Stimulated activated CD4-positive, alpha-beta T cell treated with anti-CD3 and anti-CD28 coated beads, Interleukin-4, amount 100 ng/mL, for 24 hours (primary cell): Measurements from ENCODE around the gene BORCS5.
A peak's percentile ranks its signal among the peaks of the same experiment; 100 is the strongest.
"Not testable (repeated sequence)": the region's sequence is repeated elsewhere in the genome, so short reads cannot be mapped to it uniquely, and the experiment has no call there.

Experiments
- DNase-seq: peaks from one replicate; pipeline ENCODE4 v3.0.0-alpha.2; 2020

Gene BORCS5

GRCh38 chr12:12466157-12466556 is 109.3 kb downstream of the BORCS5 start:
- peak; percentile 53 for DNase-seq

DNA sequence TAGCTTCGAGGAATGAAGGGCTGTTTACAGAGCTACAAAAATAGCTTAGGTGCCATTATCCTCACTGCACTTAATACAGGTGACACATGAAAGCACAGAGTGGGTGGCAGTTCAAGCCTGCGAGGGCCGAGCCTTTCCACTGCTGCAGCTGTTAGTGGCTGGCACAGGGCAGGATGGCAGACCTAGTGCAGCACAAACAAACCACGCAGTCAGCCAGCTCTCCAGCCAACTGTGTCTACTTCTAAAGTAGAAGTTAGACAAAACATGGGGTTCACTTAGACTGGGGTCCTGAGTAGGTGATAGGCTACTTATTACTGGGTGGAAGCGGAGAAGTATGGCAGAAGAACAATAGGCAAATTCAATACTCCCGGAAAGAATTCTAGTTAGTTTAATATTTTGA is 110.4 kb downstream of the BORCS5 start:
- peak; percentile 44 for DNase-seq

- peak; percentile 57 for DNase-seq
Measured at GRCh38 chr12:12467688-12468261, 110.9 kb downstream of the BORCS5 start.

- no peak for DNase-seq
Measured at GRCh38 chr12:12468575-12468974, 111.7 kb downstream of the BORCS5 start.

GRCh38 chr12:12469386-12469785 is 112.5 kb downstream of the BORCS5 start:
- no peak for DNase-seq

- DNase-seq = no peak
Measured at GRCh38 chr12:12470751-12471306, 114.0 kb downstream of the BORCS5 start.

GRCh38 chr12:12471982-12472961 is 115.4 kb downstream of the BORCS5 start:
- DNase-seq = not testable (repeated sequence)

- no peak for DNase-seq
Measured at GRCh38 chr12:12473223-12473622, 116.3 kb downstream of the BORCS5 start.

- DNase-seq = peak; percentile 44
Measured at GRCh38 chr12:12474471-12474928, 117.6 kb downstream of the BORCS5 start.

DNA sequence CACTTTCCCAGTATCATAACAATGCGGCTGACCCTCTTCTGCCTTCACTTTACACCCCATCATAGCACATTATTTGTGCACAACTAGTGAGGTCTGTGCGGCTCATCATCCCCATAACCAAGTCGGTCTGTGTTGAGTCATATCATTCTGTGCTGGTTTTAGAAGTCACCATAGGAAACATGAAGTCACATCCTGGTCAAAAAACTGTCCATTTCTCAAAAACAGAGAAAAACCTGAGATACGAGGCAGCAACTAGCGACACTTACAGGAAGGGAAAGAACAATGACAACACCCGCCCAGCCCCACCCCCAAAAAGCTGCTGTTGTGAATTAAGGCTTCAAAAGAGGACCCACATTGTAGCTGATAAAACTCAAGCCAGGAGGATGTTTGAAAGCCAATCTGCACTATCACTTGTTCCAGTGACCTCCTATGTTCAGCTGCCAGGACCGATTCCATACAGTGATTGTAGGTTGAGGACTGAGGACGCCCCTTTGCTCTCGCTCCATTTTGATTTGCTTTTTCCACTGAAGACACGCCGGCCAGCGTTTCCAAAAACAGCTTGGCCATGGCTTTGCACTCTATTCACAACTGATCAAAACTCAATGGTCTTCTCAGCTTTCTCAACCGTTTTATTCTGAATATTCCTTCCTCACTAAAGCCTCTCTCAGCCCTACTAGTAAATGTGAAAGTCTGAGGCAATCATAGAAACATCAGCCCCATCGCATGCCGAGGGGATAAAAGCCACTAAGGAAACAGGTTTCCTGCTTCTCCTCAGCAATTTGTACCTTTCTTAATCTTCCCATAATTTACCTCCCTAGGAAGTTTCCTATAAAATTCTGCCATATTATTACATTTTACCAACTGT is 118.3 kb downstream of the BORCS5 start:
- DNase-seq = peak; percentile 66

- DNase-seq = no peak
Measured at GRCh38 chr12:12476857-12477531, 120.1 kb downstream of the BORCS5 start.

DNA sequence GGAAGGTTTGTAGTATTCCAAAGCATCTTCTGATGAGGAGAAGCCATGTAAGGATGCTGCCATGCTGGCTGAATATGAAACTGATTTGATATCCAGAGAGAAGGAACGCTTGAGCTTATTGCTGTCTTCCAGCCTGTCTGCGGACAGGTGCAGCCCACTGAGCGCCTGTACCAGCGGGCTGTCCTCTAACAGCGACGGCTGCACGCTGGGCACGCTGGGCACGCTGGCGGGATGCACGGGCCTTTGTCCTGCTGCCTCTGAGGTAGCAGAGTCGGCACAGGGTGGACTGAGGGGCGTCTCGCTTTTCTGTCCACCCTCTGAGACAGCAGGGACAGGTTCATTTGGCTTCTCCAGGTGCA is 120.6 kb downstream of the BORCS5 start:
- DNase-seq = no peak

DNA sequence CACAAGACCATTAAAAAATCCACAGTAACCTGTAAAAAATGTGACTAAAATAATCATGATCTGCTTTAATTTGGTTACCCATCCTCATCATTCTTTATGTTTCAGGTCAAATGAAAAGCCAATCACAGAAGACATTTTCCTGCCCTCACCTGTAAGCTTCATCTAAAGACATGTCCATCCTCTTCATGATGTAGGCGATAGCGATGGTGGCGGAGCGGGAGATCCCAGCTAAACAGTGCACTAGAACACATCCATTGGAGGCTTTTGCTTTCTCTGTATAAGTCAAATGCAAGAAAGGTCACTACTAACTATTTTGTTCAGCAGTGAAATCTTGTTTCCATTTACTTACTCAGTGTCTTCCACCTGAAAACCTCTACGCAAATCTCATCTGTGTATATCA is 123.2 kb downstream of the BORCS5 start:
- DNase-seq = peak; percentile 25

DNA sequence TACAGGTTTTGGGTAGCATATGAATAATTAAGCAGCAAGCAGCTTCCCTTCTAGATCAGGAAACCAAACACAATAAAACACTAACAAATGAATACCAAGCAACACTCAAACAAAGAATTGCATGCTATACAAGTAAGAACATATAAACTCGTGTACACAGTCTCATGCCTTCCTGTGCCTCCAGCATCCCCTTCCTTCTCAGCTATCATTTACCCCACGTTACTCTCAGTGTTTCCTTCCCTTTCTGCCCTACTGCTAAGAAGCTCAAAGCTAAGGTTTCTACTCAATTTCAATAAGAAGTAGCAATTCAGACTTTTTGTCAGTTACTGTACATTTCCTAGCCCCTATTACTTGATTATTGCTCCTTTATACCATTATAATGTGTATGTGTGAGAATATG is 124.8 kb downstream of the BORCS5 start:
- no peak for DNase-seq

DNA sequence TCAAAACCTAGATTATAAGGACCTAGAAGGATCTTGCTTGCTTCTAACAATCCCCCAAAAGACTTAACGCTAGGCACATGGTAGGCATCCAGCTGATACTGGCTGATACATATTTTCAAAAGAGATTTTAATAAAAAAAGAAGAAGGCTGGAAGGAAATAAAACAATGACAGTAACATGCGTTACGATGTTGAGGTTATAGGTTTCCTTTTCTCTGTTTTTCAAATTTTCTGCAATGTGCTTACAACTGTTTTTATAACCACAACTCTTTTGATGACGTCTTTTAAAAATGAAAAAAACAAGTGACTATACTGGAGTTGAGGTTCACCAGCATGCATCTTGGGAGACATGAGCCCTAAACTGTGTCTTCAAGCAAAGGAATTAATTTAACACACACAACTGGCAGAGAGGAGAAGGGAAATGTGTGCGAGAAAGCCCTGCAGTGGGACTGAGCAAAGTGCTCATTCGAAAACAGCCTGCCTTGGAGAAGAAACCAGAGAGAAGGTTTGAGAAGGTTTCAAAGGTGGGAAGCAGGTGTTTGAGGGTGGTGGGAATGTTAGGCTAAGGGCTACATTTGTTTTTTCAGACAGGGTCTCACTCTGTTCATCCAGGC is 125.4 kb downstream of the BORCS5 start:
- peak; percentile 29 for DNase-seq

DNA sequence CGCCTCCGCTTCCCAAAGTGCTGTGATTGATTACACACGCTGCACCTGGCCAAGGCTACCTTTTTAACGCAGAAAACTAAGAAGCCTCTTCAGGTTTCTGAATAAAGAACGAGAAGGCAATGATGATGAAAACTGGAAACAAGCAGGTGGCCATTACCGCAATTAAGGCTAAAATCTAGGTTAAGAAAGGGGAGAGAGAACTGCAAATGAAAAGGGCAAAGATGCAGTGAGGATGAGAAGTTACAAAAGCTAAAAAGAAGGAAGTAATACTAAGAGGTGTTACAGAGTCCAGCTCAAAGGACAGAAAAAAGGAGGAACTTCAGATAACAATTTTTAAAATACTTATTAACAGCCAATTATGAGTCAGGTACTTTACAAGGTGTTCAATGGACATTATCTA is 126.1 kb downstream of the BORCS5 start:
- DNase-seq = no peak

DNA sequence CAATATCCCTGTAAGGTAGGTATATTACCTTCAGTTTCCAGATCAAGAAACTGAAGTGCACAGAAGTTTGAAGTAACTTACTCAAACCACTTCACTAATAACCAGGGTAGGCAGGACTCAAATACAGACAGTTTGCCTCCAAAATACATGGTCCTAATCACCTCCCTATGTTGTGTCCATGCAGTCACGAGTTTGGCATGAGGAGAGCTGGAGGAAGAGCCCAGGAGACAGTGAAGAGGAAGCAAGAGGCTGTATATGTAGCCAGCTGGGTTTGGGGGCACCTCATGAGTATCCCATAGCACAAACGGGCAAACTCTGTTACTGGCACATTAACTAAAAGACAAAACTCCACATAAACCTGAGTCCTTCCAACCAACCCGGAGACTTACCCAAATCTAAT is 126.6 kb downstream of the BORCS5 start:
- no peak for DNase-seq

GRCh38 chr12:12486661-12487240 is 129.9 kb downstream of the BORCS5 start:
- DNase-seq = no peak

DNA sequence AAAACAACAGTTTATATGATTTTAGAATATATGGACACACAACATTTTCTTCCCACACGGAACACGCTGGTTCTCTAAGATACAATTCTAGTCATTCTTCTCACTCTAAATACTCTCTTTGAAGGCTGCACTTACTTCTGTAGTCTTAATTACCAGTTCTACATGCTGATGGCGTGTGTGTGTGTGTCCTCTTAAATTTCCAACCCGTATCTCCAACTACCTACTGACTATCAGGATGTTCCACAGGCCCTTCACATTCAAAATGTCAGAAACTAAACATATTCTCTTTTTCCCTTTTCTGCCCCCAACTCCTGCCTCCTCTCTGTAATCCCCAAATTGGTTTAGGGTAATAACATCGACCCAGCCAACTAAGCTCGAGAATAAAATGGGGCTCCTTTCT is 130.6 kb downstream of the BORCS5 start:
- DNase-seq = no peak

DNA sequence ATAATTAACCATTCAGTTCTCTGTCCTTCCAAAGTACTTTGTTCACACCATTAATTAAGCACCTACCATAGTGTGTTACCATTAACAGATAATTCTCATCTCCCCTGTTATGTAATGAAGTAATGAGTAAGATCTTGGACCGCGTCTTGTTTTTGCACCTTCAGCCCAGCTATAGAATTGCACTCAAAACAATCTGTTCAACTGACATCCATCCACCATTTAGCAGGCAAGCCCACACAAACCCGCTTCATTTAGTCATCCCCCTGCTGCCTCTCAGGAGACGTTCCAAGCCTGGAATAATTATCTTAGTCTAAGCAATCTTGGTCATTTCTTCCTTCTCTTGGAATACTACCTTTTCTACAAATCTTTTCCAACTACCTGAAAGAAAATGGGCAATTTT is 131.4 kb downstream of the BORCS5 start:
- DNase-seq = no peak

- no peak for DNase-seq
Measured at GRCh38 chr12:12488823-12489550, 132.1 kb downstream of the BORCS5 start.
